Iris pigment epithelial cell (primary cell): ENCODE data around the gene ARHGAP25.

Experiments
- DNase-seq: peaks from one replicate; pipeline ENCODE4 v3.0.0-alpha.2; 2011; ENCODE audit warnings: low read depth

ARHGAP25 gene

DNA sequence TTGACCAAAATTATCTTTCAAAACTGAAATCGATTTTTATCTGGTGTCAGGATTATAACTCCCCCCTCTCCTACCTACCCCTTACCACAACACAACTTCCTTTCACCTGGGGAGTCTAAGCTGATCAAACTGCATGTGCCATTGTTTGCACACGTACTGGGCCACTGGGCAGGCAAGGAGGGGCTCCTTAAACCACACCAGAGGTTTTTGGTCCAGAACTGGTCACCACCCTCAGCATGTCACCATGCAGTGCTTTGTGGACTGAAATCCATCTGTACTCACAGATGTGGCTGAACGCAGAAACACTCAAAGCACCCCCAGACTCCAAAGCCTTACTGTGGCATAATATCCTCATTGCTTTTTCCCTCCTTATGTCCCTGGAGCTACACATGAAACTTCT, 13.9 kb upstream of the ARHGAP25 start:
- no peak for DNase-seq

DNA sequence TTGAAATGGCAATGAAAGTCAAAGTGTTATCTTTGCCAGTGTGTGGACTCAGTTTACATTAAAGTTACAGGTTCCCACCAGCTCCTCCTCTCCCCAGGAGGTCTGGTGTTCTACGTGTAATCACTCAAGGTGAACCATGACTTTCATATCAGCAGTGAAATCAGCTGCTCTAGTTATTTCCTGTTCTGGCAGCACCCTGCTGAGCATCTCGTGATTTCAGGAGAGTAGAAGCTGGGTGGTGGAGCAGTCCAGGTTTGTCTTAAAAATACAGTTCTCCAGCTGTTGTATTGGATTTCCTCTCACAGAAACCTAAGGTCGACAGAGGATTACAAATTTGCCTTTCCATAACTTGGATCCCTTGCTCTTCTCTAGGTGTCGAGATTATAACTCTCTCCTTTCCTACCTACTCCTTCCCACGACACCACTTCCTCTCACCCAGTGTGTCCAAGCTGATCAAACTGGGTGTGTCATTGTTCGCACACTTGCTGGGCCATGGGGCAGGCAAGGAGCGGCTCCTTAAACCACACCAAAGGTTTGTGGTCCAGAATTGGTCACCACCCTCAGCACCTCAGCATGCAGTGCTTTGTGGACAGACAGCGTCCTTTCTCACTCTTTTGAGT, 13.0 kb upstream of the ARHGAP25 start:
- no peak for DNase-seq

GRCh38 chr2:68722712-68723111, 11.9 kb upstream of the ARHGAP25 start:
- DNase-seq: peak; percentile 26

DNA sequence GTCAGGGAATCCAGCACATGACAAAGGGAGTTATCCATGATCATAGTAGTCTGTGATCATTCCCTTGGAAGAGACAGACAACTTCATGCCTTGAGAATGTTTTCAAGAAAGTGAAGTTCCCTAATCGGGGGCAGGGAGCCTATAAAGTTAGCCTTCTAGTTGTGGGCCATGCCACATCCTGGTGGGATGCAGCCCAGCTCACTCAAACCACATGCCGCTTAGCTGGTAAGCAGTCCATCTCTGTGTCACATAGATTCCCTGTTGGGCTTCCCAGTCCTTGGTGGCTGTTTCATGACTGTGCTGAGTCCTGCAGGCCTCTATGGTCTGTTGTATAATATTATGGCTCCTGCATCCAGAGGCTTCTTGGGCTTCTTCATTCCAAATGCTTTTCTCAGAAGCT, 11.4 kb upstream of the ARHGAP25 start:
- DNase-seq: no peak

DNA sequence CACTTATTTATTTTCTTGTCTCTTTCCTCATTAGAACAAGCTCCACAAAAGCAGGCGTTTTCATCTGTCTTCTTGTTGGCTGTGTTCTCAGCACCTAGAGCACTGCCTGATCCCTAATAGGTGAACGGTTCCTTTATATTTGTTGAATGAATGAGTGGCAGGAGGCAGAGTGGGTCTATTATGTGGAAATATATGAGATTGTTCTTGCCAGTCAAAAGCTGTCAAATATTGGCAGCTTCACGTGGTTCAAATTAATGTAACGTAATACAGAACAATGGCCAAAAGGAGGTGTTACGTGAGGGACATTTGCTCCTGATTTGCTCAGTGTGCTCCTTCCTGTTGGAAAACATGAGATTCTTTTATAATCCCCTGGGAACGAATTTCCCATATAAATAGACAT, 8.5 kb upstream of the ARHGAP25 start:
- no peak for DNase-seq

DNA sequence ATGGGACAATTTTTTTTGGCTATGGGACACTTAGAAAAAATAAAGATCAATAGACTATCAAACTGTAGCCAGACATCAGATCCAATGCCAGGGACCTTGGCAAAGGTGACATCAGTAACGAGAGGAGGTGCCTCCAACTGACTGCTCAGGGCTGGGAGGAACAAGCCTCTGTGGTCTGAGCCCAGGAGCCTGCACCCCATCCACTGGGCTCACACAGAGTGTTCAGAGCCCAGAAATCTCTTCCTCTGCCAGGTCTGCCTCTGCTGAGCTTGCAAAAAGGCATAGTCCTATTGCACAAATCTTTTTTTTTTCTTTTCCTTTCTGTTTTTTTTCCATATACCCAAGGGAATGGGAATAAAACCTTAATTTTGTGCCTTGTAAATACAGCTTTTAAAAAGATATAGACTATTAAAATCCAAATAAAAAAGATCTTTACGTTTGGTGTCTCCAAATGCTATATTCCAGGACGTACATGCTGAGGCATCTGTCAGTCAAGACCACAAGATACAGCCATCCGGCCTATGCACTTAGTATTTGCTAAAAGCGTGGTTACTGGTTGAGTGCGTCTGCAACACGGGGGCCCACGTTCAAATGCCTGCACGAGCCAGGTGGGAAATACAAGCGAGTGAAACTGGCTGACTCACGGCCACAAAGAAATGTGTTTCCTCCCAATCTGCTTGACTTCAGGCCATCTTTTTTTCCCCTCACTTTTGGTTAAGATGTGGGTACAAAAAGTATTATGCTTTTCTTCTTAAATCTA, 7.8 kb upstream of the ARHGAP25 start:
- DNase-seq: no peak

GRCh38 chr2:68727683-68728375, 6.8 kb upstream of the ARHGAP25 start:
- peak; percentile 56 for DNase-seq

- peak; percentile 58 for DNase-seq
Measured at GRCh38 chr2:68730828-68731227, 3.8 kb upstream of the ARHGAP25 start.

DNA sequence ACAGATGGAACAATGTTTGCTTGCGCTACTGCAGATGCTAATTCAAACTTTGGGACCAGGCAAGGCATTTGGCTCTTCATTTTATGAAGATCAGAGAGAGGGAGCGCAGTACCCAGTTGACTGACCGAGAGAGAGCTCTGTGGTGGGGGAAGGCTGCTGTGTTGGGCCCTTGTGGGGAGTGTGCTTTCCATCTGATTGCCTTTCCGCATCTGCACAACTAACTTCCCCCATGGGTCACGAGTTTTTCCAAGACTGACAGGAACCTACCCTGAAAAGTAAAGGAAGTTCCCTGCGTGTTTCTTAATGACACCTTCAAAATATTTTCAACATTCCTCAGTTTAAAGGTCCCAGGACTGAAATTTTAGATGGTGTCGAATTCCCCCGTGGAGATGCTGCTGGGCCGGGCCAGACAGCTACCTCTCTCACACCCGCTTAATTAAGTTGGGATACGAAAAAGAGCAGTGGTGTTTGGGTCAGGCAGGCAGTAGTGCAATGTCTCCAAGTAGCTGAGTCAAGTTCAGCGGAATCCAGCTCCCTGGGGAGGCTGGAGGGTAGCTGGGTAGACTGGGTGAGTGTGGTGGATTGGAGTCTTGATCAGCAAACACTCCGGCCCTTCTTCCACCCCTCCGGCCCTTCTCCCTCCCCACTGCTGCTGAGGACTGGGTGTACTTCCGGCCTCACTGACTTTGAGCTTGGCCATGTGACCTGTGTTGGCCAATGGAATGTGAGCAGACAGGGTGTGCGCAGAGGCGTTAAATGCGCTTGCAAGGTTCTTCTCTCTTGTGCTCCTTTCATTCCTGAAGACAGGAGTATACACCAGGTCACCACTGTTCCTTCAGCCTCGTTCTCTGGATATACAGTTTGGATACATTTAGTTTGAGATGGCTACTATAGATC, 2.3 kb upstream of the ARHGAP25 start:
- no peak for DNase-seq

- DNase-seq: no peak
Measured at GRCh38 chr2:68733365-68733764, 1.2 kb upstream of the ARHGAP25 start.

GRCh38 chr2:68734176-68734575, 435 bp upstream of the ARHGAP25 start:
- no peak for DNase-seq

DNA sequence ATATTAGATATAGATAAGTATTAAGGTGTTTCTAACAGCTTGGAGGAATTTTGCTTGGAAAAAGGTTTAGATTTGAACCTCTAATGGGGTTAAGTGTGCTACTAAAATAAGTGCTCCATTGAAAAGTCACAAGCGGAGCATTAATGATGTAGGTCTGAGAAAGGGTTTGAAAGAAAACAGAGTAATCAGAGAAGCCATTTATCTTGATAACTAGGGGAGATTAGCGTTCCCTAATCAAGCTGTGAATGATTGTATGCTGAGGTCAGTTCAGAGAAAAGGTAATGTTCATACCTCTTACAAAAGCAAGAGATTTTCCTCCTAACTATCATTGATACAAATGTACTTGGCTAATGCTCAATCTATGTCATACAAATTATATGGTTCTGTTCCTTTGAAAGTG, 1.5 kb downstream of the ARHGAP25 start:
- no peak for DNase-seq

GRCh38 chr2:68737711-68738110, 3.1 kb downstream of the ARHGAP25 start:
- DNase-seq: no peak

DNA sequence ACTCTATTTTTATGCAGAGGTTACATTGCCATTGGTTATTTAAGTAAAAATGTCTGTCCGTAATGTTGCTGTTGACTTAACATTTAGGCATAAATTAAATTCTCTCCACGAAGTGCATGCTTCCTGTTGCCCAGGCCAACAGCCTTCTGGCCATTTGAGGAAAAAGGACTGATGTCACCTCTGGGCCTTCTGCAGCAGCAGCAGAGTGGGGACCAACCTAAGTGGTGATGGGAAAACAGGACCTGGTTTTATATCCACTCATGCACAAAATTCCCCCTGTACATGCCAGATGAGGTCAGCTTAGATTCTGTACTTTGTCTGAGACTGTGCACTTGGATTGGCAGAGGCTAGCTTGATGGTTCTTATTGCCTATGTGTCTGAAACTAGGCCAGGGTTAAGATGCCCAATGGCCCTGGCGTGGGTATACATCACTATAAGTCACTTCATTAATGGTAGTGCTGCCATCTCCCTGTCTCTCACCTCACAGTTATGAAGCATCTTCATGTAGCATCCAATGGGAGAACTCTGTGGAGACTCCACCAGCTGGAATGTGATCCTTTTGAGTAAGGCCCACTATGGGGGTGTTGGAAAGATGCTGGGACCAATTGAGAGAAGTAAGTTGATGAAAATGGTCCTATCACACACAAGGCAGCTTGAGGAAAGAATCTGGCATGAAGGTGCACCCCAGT, 4.4 kb downstream of the ARHGAP25 start:
- no peak for DNase-seq

- DNase-seq: no peak
Measured at GRCh38 chr2:68739595-68740399, 5.2 kb downstream of the ARHGAP25 start.

GRCh38 chr2:68740400-68740914, 5.8 kb downstream of the ARHGAP25 start:
- DNase-seq: peak; percentile 62

DNA sequence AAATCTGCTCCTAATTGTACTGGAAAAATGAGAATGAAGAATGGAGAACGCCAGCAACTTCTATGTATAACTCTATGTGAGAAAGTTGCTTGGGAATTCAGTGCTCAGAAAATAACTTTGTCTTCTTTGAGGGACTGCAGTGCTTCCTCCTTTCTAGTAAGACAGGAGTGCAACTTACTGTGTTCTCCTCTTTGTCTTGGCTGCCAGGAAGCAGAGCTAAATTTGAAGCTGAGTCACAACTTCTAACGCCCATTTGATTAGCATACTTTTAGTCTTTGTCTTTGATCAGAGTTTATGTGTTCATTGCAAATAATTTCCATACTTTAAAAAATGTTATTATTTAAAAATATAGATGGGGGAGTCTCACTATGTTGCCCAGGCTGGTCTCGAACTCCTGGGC, 6.6 kb downstream of the ARHGAP25 start:
- DNase-seq: peak; percentile 23

GRCh38 chr2:68741805-68742306, 7.2 kb downstream of the ARHGAP25 start:
- DNase-seq: peak; percentile 33

DNA sequence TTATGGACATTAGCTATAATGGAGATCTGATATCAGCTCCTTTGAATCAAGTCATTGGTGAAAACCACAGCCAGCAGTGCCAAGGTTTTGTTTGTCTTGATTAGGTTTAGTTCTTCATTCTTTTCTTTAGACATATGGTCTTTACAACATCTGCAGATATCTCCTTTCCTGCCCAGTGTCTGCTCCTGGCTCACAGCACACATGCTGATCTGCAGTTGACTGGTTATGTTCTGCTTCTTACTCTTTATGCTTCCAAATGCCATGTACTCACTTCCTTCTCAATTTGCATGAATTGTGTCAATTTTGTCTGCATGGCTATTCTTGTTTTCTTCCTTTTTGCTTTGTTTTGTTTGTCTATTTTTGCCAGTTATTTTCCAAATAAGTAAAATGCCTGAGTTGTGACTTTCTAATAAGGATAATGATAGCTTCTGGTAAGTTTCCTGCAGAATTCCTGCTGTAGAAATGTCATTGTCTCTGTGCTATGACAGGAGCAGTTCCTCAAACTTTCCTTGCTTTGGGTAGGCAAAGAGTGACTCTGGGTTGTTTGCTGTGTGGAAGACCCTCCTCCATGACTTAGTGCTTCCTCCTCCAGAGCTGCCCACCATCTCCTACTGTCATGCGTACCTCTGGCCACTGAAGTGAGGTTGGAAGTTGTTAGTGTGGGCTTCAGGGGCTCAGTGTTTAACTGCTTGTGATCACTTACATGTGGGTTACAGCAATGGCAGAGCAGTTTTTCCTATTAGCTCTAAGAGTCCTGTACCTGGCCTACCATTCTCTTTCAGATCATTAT, 8.2 kb downstream of the ARHGAP25 start:
- DNase-seq: no peak
